GM06990 (cell line): ENCODE results near the gene FFAR4.

Source experiments
- DNase-seq: peaks from one replicate; pipeline ENCODE4 v3.0.0-alpha.2; 2011; ENCODE audit not compliant: insufficient read length; ENCODE audit errors: extremely low read depth
- H3K27me3 ChIP-seq: replicated peaks from 2 replicates; pipeline ENCODE4 v1.6.0; 2011; ENCODE audit warnings: low read length; ENCODE audit not compliant: control insufficient read depth, insufficient read depth
- H3K36me3 ChIP-seq: 2 replicates; pipeline ENCODE4 v1.5.1; 2011; ENCODE audit warnings: low read length; ENCODE audit not compliant: control insufficient read depth, insufficient read depth
- H3K4me3 ChIP-seq: replicated peaks from 2 replicates; pipeline ENCODE4 v1.5.1; 2011; ENCODE audit warnings: low read depth, mild to moderate bottlenecking, control low read depth, low read length
- CTCF ChIP-seq: IDR thresholded peaks from 2 replicates; pipeline ENCODE4 v1.5.1; 2011; ENCODE audit warnings: low read length, control low read depth, mild to moderate bottlenecking, inconsistent platforms; ENCODE audit not compliant: insufficient read depth, poor library complexity, severe bottlenecking

Gene FFAR4

GRCh38 chr10:93547522-93547921 lies 18.9 kb upstream of the FFAR4 start:
- no peak for TF ChIP-seq CTCF
- no peak overlapping the region for H3K4me3 ChIP-seq
- DNase-seq = no peak
- no peaks in the 10 kb centered on the region for H3K36me3 ChIP-seq
- H3K27me3 ChIP-seq = no peaks in the 10 kb centered on the region; the same call in 1 of the 2 replicates

GRCh38 chr10:93548376-93549071 lies 17.9 kb upstream of the FFAR4 start:
- H3K36me3 ChIP-seq = no peaks in the 10 kb centered on the region
- DNase-seq = no peak

GRCh38 chr10:93550606-93551005 lies 15.9 kb upstream of the FFAR4 start:
- H3K27me3 ChIP-seq = no peaks in the 10 kb centered on the region; the same call in 1 of the 2 replicates
- no peaks in the 10 kb centered on the region for H3K36me3 ChIP-seq
- TF ChIP-seq CTCF = no peak
- H3K4me3 ChIP-seq = no peak overlapping the region
- no peak for DNase-seq

More at GRCh38 chr10:93548376-93549071, 17.9 kb upstream of the FFAR4 start:
- no peak overlapping the region for H3K4me3 ChIP-seq
- H3K27me3 ChIP-seq = no peaks in the 10 kb centered on the region; the same call in 1 of the 2 replicates
- no peak for TF ChIP-seq CTCF

GRCh38 chr10:93552780-93553179 lies 13.7 kb upstream of the FFAR4 start:
- DNase-seq = no peak
- H3K36me3 ChIP-seq = no peaks in the 10 kb centered on the region
- no peaks in the 10 kb centered on the region; the same call in 1 of the 2 replicates for H3K27me3 ChIP-seq
- H3K4me3 ChIP-seq = no peak overlapping the region
- no peak for TF ChIP-seq CTCF

GRCh38 chr10:93553482-93554315 lies 12.8 kb upstream of the FFAR4 start:
- no peak for TF ChIP-seq CTCF

More at GRCh38 chr10:93553482-93554315, 12.8 kb upstream of the FFAR4 start:
- no peak for DNase-seq
- Histone ChIP-seq H3K36me3 (no peaks in the 10 kb centered on the region), H3K4me3 (no peak overlapping the region), H3K27me3 (no peaks in the 10 kb centered on the region; the same call in 1 of the 2 replicates)
